ENCODE measurements around the gene NAALADL2.

GRCh38 chr3:175185903-175186302, 326.8 kb downstream of the NAALADL2 start:
- no peak for TF ChIP-seq CTCF (conservative IDR thresholded peaks at IDR 0.05; ENCODE audit: low read depth, low read length)
- TF ChIP-seq EZH2phosphoT487 (IDR thresholded peaks at IDR 0.05; ENCODE audit: borderline replicate concordance, low read length) = no peak
